GM21515 (cell line): ENCODE data around the gene PFN3.
"Not testable (repeated sequence)": the region's sequence is repeated elsewhere in the genome, so short reads cannot be mapped to it uniquely, and the experiment has no call there.

Source experiments
- ATAC-seq: cut with Tn5 transposase; IDR thresholded peaks from one replicate; pipeline ENCODE4 v1.9.1; 2021; ENCODE audit not compliant: unreplicated experiment

Gene PFN3

DNA sequence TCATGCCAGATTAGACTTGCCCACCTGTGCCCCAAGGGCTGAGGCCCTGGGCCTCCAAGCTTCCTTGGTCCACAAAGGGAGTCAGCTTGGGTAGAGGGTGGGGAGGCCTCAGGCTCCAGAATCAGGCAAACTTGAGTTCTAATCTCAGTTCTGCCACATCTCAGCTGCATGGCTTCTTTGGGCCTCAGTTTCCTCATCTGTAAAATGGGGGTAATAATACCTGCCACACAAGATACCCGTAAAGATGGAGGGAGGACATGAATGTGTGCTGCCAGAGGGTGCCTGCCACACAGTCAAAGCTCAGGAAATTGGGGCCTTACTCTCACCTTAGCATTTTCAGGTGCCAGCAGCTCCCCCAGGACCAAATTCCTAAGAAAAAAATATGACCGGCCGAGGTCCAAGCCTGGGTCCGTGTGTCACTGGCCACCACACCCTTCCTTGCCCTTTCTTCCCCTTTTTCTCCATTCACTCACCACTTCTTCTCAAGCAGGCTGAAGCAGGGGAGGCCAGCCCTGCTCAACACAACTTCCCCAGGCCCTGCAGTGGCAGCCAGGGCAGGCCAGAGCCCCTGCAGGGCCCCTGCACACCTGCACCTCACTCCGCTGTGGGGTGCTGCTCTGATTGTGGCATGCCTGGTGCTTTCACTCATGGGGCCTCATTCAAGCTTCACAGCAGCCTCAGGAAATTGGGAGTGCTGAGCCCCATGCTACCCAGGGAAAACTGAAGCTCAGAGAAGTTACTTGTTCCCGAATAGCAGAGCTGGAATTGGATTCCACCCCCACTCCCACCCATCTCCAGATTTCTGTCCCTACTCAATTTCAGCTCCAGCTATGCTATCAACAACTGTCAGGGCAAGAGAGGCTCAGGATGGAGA lies 38.8 kb downstream of the PFN3 start:
- ATAC-seq, result no peak

- ATAC-seq, result not testable (repeated sequence)
Observed at GRCh38 chr5:177360740-177361139, 39.7 kb downstream of the PFN3 start.

DNA sequence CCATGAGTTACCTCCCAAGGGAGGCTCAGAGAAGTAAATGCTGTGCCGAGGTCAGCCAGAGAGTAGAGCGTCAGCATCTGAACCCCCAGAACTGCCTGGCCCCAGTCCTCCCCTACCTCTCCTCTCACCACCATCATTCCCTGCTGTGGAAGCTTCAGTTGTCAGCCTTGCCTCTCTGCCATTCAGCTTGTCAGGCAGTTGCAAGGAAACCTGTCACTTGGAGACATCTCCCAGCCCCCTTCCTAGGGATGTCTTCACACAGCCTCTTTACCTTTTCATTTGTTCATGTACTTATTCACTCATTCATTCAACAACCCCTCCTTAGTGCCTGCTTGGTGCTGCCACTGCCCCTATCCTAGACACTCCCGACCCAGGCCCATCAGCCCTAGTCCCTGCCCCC lies 40.6 kb downstream of the PFN3 start:
- no peak for ATAC-seq

DNA sequence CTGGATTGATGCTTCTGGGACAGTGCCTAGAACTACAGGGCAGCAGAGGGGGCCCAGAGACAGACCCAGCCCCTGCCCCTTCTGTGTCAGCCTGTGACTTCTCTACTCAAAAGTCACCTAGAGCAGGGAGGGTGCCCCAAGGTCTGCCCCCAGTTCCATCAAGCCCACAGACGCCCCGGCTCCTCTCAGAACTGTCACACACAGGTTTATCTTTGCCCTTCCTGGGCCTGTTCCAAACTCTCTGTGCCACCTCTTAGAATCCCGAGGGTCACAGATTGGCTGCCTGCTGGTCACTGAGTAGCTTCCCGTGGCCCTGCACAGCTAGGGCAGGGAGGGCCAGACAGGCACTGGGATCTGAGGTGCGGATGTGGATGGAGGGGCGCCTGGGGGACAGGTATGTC lies 41.0 kb downstream of the PFN3 start:
- no peak for ATAC-seq

DNA sequence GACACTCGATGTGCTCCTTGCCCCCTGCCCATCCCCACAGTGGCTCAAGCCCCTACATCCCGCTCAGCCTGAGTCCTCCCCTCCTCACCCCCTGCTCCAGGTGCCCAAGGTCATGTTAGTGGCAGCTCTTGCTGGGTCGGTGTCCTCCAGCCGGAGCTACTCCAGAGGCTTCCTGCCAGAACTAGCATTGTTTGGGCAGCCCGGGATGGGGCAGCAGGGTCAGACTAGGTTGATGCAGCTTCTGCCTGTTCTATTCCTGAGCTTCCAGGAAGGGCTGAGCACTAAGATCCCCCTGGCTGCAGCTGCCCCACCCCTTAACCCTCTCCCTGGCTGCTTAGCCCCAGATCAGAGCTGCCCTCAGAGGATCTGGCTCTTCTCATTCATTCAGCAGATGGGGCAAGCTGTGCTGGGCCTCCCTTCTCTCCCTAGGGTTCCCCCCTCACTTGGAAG lies 42.1 kb downstream of the PFN3 start:
- ATAC-seq, result no peak

- ATAC-seq, result peak; percentile 85
Observed at GRCh38 chr5:177357459-177358351, 42.8 kb downstream of the PFN3 start, which contains the start of gene RGS14. Gene RGS14, plus strand, starts transcription at chr5:177357924. Its CDS starts 101 bp downstream, at chr5:177358025.

DNA sequence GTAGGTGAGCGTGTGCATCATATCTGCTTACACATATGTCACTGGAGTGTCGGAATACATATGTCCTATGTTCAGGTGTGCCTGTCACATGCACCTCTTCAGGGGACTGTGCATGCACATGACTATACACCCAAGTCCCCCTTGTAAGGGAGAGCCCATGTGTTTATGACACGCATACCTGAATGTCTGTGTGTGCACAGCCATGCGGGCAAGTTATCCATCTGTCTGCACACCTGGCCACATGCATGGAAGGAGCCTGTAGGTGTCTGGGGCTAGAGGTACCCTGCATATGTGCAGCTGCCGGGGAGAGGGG lies 43.4 kb downstream of the PFN3 start:
- ATAC-seq, result no peak

DNA sequence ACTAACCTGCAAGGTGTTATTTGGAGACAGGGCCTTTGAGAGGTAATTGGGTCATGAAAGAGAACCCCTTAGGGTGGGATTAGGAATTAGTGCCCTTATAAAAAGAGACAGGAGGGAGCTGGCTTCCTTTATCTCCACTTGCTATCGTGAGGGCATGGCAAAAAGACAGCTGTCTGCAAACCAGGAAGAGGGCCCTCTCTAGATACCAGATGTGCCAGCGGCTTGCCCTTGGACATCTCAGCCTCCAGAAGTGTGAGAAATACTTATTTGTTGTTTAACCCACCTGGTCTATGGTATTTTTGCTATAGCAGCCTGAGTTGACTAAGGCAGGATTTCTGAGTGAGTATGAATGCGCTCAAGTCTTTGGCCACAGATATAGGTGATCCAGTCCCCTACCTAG lies 43.7 kb downstream of the PFN3 start:
- ATAC-seq, result no peak

DNA sequence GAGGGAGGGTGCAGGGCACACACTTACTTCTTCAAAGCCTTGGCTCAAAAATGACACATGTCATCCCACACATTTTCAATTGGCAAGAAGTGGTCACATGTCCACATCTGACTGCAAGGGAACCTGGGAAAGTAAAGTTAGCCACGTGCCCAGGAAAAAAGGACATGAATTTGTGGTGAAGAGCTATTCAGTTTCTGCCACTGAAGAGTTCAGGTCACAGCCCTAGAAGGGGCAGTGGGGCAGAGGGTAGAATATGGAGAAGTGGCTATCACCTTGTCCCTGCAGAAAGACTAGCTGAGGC lies 44.6 kb downstream of the PFN3 start:
- ATAC-seq, result no peak

DNA sequence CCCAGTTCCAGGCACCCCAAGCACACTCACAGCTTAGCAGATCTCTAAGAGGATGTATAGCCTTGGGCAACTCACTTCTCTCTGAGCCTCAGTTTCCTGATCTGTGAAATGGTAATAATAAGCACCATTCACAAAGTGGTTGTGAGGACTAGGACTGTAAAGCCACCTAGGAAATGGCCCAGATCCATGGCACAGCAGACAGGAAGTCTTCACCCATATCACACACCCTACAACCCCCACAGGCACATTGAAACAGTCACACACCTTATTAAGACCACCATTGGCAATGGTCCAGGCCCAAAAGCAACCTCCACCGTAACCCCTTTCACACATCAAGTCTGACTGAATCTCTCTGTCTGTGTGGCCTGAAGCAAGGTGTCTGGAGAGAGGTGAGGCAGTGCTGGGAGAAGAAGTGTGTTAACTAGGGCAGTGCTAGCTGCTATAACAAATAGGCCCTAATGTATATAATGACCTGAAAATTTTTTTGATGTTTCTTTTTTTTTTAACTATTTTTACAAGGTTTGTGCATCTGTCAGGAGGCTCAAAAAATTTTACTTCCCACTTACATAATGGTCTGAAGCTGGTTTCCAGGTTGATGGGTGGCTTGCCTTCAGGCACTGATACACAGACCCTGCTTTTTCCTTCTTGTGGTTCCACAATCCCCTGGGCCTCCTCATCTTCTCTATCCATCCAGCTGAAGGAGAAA lies 45.1 kb downstream of the PFN3 start:
- no peak for ATAC-seq

- ATAC-seq, result no peak
Observed at GRCh38 chr5:177354711-177355110, 45.8 kb downstream of the PFN3 start.

DNA sequence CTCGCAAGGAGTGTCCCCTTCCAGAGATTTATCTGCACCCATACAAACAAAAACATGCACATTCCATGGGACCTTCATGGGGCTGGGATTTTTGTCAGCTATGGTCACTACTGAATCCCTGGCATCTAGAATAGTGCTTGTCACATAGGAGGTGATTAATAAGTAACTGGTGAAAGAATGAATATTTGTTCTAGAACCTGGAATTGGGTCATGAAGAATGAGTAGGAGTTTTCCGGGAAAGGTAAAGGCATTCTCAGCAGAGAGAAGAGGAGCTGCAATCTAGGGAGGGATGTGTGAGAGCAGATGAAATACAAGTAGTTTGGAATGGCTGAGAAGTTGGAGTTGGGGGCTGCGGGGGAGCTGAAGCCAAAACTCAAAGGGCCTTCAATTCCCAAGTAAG lies 46.2 kb downstream of the PFN3 start:
- ATAC-seq, result no peak

GRCh38 chr5:177353093-177353492 lies 47.4 kb downstream of the PFN3 start:
- ATAC-seq, result no peak

GRCh38 chr5:177351392-177352329 lies 48.8 kb downstream of the PFN3 start, which contains the start of gene LMAN2:
Gene LMAN2, minus strand, starts transcription at chr5:177351668. Its CDS starts 21 bp downstream, at chr5:177351647.
- peak; percentile 89 for ATAC-seq

DNA sequence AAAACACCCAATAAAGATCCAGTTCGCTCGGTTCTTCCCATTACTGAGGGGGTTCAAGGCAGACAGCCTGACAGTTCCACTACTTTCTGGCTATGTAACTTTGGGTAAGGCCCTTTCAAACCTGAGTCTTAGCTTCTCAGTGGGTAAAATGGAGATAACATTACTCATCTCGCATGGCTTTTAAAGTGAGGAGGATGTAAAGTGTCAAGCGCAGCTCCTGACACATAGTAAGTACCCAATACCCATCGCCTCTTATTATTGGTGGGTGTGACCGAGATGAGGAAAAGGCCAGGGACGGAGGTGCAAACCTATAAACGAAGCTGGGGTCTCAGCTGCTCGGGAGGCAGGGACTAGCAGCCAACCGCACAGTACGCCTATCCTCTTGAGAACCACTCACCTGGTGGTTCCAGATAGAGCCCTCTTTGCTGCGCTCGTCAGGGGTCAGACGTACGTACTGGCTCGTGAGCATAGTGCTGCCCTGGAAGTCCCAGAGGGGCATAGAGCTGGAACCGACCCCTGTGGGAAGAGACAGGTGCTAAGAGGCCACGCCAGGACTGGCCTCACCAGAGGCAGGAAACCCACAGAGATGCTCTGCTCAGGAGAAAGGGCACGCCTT lies 49.6 kb downstream of the PFN3 start:
- ATAC-seq, result no peak
